Stomach (tissue), 9 donors: ENCODE data around the gene WDR37. TPM values are rescaled to one million over a fixed set of nuclear protein-coding genes. Genes with fewer than 3 reads are reported as not detected.

Experiments
- DNase-seq, 2 donors: peaks; one replicate each; pipeline versions ENCODE4 v3.0.0 to v3.0.0-alpha.2; 2013 to 2019
- H3K27ac ChIP-seq, 5 donors: fragments of 200-600 bp in 4 of 5; sonication (generic) in 4 of 5; one replicate each; pipeline ENCODE4 v1.5.1; 2013 to 2019; ENCODE audit warnings: mild to moderate bottlenecking in 1 of 5, moderate library complexity in 1 of 5
- H3K27me3 ChIP-seq, 3 donors: fragments of 200-600 bp; sonication (generic); one replicate each; pipeline ENCODE4 v1.5.1; 2017 to 2019; ENCODE audit warnings: mixed run types in 1 of 3
- H3K36me3 ChIP-seq, 4 donors: fragments of 200-600 bp; sonication (generic); 1 replicate in 3 of 4; 2 replicates in 1 of 4; pipeline ENCODE4 v1.5.1; 2016 to 2019
- H3K4me1 ChIP-seq, 4 donors: fragments of 200-600 bp; sonication (generic); one replicate each; pipeline ENCODE4 v1.5.1; 2016 to 2019
- H3K4me3 ChIP-seq, 4 donors: fragments of 200-600 bp; sonication (generic) in 3 of 4; one replicate each; pipeline ENCODE4 v1.5.1; 2016 to 2019; ENCODE audit warnings: mild to moderate bottlenecking in 1 of 4
- H3K9me3 ChIP-seq, 4 donors: fragments of 200-600 bp; sonication (generic); one replicate each; pipeline ENCODE4 v1.5.1; 2016 to 2019
- EP300 ChIP-seq: sonication (generic); formaldehyde crosslinking; IDR thresholded peaks from one replicate; pipeline ENCODE4 v1.6.1; 2017; ENCODE audit warnings: antibody characterized with exemption
- POLR2A ChIP-seq, 4 donors: fragments of 450-650 bp; IDR thresholded peaks; one replicate each; pipeline ENCODE4 v1.6.1; 2016; ENCODE audit warnings: antibody characterized with exemption in 4 of 4, control low read depth in 2 of 4, mild to moderate bottlenecking in 1 of 4, moderate library complexity in 1 of 4
- POLR2AphosphoS5 ChIP-seq, 3 donors: sonication (generic); formaldehyde crosslinking; IDR thresholded peaks; one replicate each; pipeline ENCODE4 v1.6.1; 2016; ENCODE audit warnings: antibody characterized with exemption in 3 of 3
- WGBS, 5 donors: extraction: QIAGEN DNeasy Blood & Tissue Kit in 3 of 5; methylation state at CpG; one replicate each; pipeline versions ENCODE4 v1.1.5 to v1.1.7; 2013 to 2018; 5-methylcytosine and 5-hydroxymethylcytosine counted together
- intact Hi-C: fragments of 100-400 bp; cut with DNase I; formaldehyde crosslinking; loops from one replicate; pipeline ENCODE4 v1.15.1; 2023; ENCODE audit warnings: low total_unique reads
- polyA plus RNA-seq, 3 donors: library from polyadenylated mRNA; stranded (reverse); fragments of 200-250 nt; gene quantifications; one replicate each; pipeline ENCODE4 v1.2.3, GENCODE V29; 2013
- total RNA-seq, 5 donors: library from RNA; depleted of rRNA; stranded (reverse); fragments of >200 nt; gene quantifications; one replicate each; pipeline versions ENCODE4 v1.1.0 to v1.2.3, GENCODE V29; 2014 to 2016
- TF ChIP-seq, protein P1 (sequence below), 7 experiments: fragments of 450-650 bp in 4 of 7; fragments of 200-600 bp in 3 of 7; sonication (generic) in 3 of 7; IDR thresholded peaks; one replicate each; pipeline ENCODE4 v1.5.1; 2016 to 2019; ENCODE audit warnings: antibody characterized with exemption in 7 of 7, control low read depth in 2 of 7, mild to moderate bottlenecking in 1 of 7
- donor health status: healthy with polysubstance abuse.
- donor health status: Bipolar disorder and iron deficiency.
- donor health status: healthy.

WDR37 gene
- total and polyA plus RNA-seq, 8 donors = 5.3 to 165 (median 12.6) TPM

DNA sequence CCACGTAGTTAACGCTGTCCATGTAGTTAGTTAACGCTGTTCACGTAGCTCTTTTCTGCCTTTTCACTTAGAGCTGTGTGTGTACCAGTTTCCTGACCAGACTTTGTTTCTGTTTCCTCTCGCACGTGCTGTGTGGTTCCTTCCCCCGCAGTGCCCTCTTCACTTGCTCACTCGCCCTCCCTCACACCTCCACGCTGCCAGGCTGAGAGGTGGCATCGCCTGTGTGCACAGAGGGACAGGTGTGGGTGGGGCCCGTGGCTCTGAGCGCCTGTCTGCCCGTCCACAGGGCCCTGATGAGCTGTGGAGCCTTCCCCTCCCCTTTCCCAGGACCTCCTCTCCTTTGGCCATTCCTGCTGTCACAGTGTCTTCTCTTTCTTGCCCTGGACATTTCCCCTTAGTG lies 30.6 kb downstream of the WDR37 start:
- TF ChIP-seq POLR2AphosphoS5 (IDR thresholded peaks at IDR 0.05) (no peak), EP300 (no peak), POLR2A (IDR thresholded peaks at IDR 0.05) (no peak)
- TF ChIP-seq, protein P1, sequence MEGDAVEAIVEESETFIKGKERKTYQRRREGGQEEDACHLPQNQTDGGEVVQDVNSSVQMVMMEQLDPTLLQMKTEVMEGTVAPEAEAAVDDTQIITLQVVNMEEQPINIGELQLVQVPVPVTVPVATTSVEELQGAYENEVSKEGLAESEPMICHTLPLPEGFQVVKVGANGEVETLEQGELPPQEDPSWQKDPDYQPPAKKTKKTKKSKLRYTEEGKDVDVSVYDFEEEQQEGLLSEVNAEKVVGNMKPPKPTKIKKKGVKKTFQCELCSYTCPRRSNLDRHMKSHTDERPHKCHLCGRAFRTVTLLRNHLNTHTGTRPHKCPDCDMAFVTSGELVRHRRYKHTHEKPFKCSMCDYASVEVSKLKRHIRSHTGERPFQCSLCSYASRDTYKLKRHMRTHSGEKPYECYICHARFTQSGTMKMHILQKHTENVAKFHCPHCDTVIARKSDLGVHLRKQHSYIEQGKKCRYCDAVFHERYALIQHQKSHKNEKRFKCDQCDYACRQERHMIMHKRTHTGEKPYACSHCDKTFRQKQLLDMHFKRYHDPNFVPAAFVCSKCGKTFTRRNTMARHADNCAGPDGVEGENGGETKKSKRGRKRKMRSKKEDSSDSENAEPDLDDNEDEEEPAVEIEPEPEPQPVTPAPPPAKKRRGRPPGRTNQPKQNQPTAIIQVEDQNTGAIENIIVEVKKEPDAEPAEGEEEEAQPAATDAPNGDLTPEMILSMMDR (IDR thresholded peaks at IDR 0.05) = no peak
- 89 to 92% (median 91%) methylated on average over 13 of the region's 13 CpGs for WGBS, 5 donors
- peaks cover 78 to 100% (median 99%) of the 10 kb centered on the region in 4 donors for H3K36me3 ChIP-seq

DNA sequence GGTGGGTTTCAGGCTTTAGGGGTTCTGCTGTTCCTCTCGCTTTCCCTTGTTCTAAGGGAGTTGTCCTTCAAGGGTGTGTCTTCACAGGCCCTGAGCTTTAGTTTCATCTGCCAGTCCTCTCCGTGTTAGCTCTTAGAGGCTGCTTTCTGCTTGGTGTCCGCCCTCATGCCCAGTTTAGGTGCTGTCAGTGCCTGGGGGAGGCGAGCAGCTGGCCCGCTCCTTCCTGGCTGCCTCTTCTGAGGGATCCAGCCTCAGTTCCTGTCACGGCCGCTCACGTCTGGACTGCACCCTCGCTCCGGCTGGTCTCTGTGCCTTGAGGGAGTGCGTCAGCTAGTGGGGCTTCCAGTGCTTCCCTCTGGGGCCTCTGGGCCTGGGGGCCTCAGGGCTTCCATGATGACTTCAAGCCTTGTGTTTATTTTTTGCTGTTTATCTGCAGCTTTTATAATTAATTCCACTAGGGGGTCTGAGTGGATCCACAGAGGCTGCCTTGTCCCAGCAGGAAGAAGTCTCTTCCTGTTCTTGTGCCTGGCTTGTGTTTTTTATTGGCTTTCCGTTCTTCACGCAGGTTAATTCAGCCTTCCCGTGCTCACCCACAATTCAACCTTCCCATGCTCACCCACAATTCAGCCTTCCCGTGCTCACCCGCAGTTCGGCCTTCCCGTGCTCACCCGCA lies 33.0 kb downstream of the WDR37 start:
- no peak for DNase-seq

More for the DNA sequence above, 30.6 kb downstream of the WDR37 start:
- H3K9me3 ChIP-seq = no peaks in the 10 kb centered on the region
- H3K4me1 ChIP-seq = no peaks in the 10 kb centered on the region
- no peaks in the 10 kb centered on the region for H3K27me3 ChIP-seq
- H3K27ac ChIP-seq = no peak overlapping the region
- intact Hi-C loops = no loop called here
- no peak for DNase-seq
- H3K4me3 ChIP-seq = no peak overlapping the region

DNA sequence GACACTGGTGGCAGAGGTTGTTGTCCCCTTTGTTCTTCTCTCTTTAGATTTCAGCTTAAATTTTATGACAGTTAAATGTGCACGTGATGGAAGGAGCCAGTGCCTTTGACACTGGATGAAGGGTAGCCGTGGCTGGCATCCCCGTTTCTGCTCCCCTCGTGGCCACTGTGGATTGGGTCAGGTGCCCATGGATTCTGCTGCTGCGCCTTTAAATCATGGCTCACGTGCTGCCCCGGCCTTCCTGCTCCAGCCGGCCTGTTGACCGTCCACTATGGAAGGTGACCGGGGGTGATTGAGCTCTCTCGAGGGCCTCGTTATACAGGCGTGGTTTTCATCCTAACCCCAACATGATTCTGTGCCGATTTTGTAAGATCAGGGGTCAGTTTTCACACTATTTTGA lies 34.5 kb downstream of the WDR37 start:
- H3K36me3 ChIP-seq = peaks cover 63 to 100% (median 98%) of the 10 kb centered on the region in 4 donors
- WGBS, 5 donors = 92 to 97% (median 96%) methylated on average over 14 of the region's 14 CpGs
- no peaks in the 10 kb centered on the region for H3K4me1 ChIP-seq
- intact Hi-C loops = no loop called here
- H3K9me3 ChIP-seq = no peaks in the 10 kb centered on the region
- DNase-seq = no peak
- H3K27ac ChIP-seq = no peak overlapping the region
- TF ChIP-seq, protein P1 (IDR thresholded peaks at IDR 0.05) = no peak
- TF ChIP-seq EP300 (no peak), POLR2A (IDR thresholded peaks at IDR 0.05) (no peak), POLR2AphosphoS5 (IDR thresholded peaks at IDR 0.05) (no peak)
- no peaks in the 10 kb centered on the region for H3K27me3 ChIP-seq
- no peak overlapping the region for H3K4me3 ChIP-seq

More for the DNA sequence above, 33.0 kb downstream of the WDR37 start:
- no peak for TF ChIP-seq POLR2AphosphoS5 (IDR thresholded peaks at IDR 0.05)
- no peak for TF ChIP-seq EP300
- TF ChIP-seq, protein P1 (IDR thresholded peaks at IDR 0.05) = no peak
- no peak for TF ChIP-seq POLR2A (IDR thresholded peaks at IDR 0.05)
- Histone ChIP-seq H3K27me3 (no peaks in the 10 kb centered on the region), H3K9me3 (no peaks in the 10 kb centered on the region), H3K4me1 (no peaks in the 10 kb centered on the region), H3K4me3 (no peak overlapping the region), H3K27ac (no peak overlapping the region), H3K36me3 (peaks cover 71 to 100% (median 98%) of the 10 kb centered on the region in 4 donors)
- intact Hi-C loops = no loop called here
- 79 to 90% (median 84%) methylated on average over 19 of the region's 19 CpGs for WGBS, 5 donors

DNA sequence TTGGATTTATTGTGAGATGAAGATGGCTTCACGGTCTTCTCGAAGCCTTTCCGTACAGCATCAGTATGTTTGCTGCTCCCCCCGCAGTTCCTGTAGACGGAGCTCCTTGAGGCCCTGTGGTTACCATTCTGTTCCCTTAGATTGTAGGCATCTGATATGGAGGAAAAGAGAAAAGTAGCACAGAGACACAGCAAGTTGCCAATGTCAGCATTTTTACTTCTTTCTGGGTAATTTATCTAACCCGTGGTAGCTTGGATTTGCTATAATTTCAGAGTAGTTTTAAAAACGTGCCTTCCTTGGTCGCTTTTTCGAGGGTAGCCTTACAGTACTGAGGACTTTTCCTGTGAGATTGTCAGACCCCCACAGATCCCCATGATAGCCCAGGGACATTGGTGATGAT lies 37.5 kb downstream of the WDR37 start:
- H3K9me3 ChIP-seq = no peaks in the 10 kb centered on the region
- H3K27ac ChIP-seq = no peak overlapping the region
- no peaks in the 10 kb centered on the region for H3K27me3 ChIP-seq
- WGBS, 5 donors = 93 to 97% (median 96%) methylated on average over 9 of the region's 9 CpGs
- peaks cover 54 to 99% (median 98%) of the 10 kb centered on the region in 4 donors for H3K36me3 ChIP-seq
- no peak overlapping the region for H3K4me3 ChIP-seq
- TF ChIP-seq, protein P1 (IDR thresholded peaks at IDR 0.05) = no peak
- TF ChIP-seq POLR2A (IDR thresholded peaks at IDR 0.05) (no peak), POLR2AphosphoS5 (IDR thresholded peaks at IDR 0.05) (no peak), EP300 (no peak)
- no peaks in the 10 kb centered on the region for H3K4me1 ChIP-seq
- DNase-seq = no peak
- intact Hi-C loops = no loop called here
